ENCODE measurements around the gene CMTR1. TPM values are rescaled to one million over a fixed set of nuclear protein-coding genes. Genes with fewer than 3 reads are reported as not detected.
A peak's percentile ranks its signal among the peaks of the same experiment; 100 is the strongest.

CMTR1 gene
- total RNA-seq, 2 experiments from 2014 or later: 71.7 to 74.2 TPM

DNA sequence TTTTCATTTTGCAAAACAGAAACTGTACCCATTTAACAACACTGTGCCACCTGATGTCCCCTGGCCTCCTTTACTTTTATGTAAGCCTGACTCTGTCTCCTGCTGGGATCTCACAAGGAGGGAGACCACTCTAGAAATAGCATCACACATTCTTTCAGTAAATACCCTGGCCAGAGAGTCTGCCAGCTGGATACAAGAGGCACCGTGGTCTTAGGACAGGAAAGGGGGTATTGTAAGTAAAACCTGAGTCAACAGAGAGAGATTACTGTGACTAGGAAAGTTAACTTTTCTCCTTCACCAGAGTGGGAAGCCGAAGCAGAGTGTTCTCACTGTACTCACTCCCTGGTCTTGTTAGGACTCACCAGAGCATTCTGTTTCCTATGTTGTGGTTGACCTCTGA, 27.8 kb downstream of the CMTR1 start:
- DNase-seq (no peak), ATAC-seq (no peak)
- H3K36me3 Mint-ChIP-seq (ENCODE audit: low read depth): peaks cover 82% of the 10 kb centered on the region
- no peak overlapping the region for H3K27ac Mint-ChIP-seq
- H3K27me3 Mint-ChIP-seq (ENCODE audit: low read depth): no peaks in the 10 kb centered on the region
- POLR2A ChIA-PET: interaction anchor here (1.3 kb wide), 1 partner anchor 27 kb away, joined by 3 read pairs; the partner anchor contains the start of gene CMTR1
- no peaks in the 10 kb centered on the region for H3K4me1 Mint-ChIP-seq (ENCODE audit: low read depth)
- CTCF ChIA-PET: interaction anchor here (1.3 kb wide), 1 partner anchor 106 kb away, joined by 5 read pairs; no protein-coding TSS in a partner anchor
- no peaks in the 10 kb centered on the region for H3K9me3 Mint-ChIP-seq (ENCODE audit: insufficient read depth)
- no peak overlapping the region for H3K4me3 Mint-ChIP-seq

DNA sequence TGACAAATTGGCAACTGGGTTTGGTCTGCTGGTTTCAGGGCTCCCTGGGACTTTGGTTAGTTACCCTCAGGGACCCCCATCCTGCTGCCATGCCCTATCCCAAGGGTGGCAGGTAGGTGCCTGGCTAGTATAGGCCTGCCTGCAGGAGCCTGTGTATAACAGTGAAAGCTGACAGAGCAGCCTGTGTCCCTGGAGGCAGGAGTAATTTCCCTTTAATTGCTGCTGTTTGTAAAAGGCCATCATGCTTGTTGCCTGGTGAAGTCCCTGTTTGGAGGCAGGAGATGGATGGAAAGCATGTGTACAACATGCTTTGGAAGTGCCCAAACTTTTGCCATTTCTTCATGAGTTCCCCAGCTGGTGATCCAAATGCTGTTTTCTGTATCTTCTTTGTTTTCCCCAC, 30.1 kb downstream of the CMTR1 start:
- no peaks in the 10 kb centered on the region for H3K4me1 Mint-ChIP-seq (ENCODE audit: low read depth)
- DNase-seq (no peak), ATAC-seq (no peak)
- ChIA-PET CTCF (interaction anchor here (0.6 kb wide), 1 partner anchor 7 kb away, joined by 3 read pairs; no protein-coding TSS in a partner anchor), POLR2A (no interaction called here)
- no peak overlapping the region for H3K4me3 Mint-ChIP-seq
- peaks cover 78% of the 10 kb centered on the region for H3K36me3 Mint-ChIP-seq (ENCODE audit: low read depth)
- peak overlapping the region; percentile 18 for H3K27ac Mint-ChIP-seq
- H3K27me3 Mint-ChIP-seq (ENCODE audit: low read depth): no peaks in the 10 kb centered on the region
- H3K9me3 Mint-ChIP-seq (ENCODE audit: insufficient read depth): peaks cover 5% of the 10 kb centered on the region

DNA sequence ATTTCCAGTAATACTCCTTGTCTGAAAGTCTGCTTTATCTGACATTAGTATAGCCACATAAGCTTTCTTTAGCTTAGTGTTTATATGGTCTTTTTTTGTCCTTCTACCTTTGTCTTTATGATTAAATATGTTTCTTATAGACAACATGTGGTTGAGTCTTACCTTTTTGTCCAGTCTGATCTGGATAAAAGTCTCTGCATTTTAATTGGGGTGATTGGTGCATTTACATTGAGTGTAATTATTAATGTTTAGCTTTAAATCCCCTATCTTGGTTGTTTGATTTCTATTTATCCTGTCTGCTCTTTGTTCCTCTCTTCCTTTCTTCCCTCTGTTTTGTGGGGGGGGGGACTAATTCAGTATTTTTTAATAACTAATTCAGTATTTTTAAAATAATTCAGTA, 34.7 kb downstream of the CMTR1 start:
- H3K36me3 Mint-ChIP-seq (ENCODE audit: low read depth): peaks cover 64% of the 10 kb centered on the region

DNA sequence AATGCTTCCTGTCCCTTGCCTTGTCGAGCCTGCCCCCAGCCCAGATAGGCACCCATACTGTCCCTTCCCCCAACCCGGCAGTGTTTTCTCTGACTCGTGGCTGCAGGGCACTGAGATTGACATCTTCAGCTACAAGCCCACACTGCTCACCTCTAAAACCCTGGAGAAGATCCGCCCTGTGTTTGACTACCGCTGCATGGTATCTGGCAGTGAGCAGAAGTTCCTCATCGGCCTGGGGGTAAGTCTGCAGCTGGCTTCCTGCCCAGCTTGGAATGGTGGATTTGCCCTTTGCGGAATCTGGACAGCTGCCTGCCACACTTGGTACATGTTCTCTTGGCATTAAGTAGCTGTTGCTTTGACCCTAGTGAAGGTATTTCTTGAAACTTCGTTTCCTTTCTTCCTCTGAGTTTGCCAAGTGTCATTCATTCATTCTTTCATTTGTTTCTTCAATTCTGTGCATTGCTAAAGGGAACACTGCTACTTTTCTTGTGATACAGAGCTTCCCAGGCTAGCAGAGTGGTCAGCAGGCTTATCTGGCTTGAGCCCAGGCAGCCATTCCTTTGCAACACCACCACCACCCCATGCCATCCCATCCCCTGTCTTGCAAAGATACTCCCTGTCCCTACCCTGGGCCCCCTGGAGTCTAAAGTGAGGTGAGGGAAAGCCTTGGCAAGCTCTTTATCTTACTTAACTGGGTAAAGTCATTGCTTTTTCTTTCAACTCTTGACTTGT, 40.5 kb downstream of the CMTR1 start:
- Mint-ChIP-seq H3K36me3 (ENCODE audit: low read depth) (peaks cover 68% of the 10 kb centered on the region), H3K27ac (no peak overlapping the region)
- POLR2A ChIA-PET: interaction anchor here (1.0 to 1.3 kb wide), 2 partner anchors 15 to 40 kb away, joined by 3 read pairs; partner anchors contain the start of gene CMTR1

More for the DNA sequence above, 34.7 kb downstream of the CMTR1 start:
- DNase-seq (no peak), ATAC-seq (no peak)
- CTCF ChIA-PET: interaction anchor here (0.8 to 1.9 kb wide), 3 partner anchors 17 to 142 kb away, joined by 3 to 8 read pairs (median 3); no protein-coding TSS in a partner anchor
- Mint-ChIP-seq H3K9me3 (ENCODE audit: insufficient read depth) (peaks cover 5% of the 10 kb centered on the region), H3K4me1 (ENCODE audit: low read depth) (no peaks in the 10 kb centered on the region), H3K4me3 (no peak overlapping the region), H3K27me3 (ENCODE audit: low read depth) (no peaks in the 10 kb centered on the region), H3K27ac (no peak overlapping the region)
- POLR2A ChIA-PET: no interaction called here

DNA sequence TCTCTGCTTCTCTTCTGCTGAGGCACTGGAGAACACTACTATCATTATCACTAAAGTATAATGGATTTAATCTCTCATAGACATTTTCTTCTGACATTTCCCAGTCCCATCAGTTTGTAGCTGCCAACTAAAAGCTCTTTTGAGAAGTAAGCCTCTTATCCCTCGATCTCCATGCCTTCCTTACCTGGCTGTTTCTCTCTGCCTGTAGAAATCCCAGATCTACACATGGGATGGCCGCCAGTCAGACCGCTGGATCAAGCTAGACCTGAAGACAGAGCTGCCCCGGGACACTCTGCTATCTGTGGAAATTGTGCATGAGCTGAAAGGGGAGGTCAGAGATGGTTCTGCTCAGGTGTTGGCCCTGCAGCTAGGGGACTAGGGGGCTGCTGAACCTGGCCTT, 41.3 kb downstream of the CMTR1 start:
- Mint-ChIP-seq H3K4me3 (no peak overlapping the region), H3K4me1 (ENCODE audit: low read depth) (no peaks in the 10 kb centered on the region), H3K36me3 (ENCODE audit: low read depth) (peaks cover 70% of the 10 kb centered on the region), H3K27ac (no peak overlapping the region), H3K9me3 (ENCODE audit: insufficient read depth) (no peaks in the 10 kb centered on the region), H3K27me3 (ENCODE audit: low read depth) (no peaks in the 10 kb centered on the region)
- DNase-seq (no peak), ATAC-seq (no peak)
- ChIA-PET CTCF (no interaction called here), POLR2A (interaction anchor here (1.0 to 1.3 kb wide), 2 partner anchors 14 to 41 kb away, joined by 3 read pairs; partner anchors contain the start of gene CMTR1)

More for the DNA sequence above, 40.5 kb downstream of the CMTR1 start:
- DNase-seq (no peak), ATAC-seq (no peak)
- H3K27me3 Mint-ChIP-seq (ENCODE audit: low read depth): no peaks in the 10 kb centered on the region
- no peaks in the 10 kb centered on the region for H3K9me3 Mint-ChIP-seq (ENCODE audit: insufficient read depth)
- no peak overlapping the region for H3K4me3 Mint-ChIP-seq
- no peaks in the 10 kb centered on the region for H3K4me1 Mint-ChIP-seq (ENCODE audit: low read depth)
- CTCF ChIA-PET: interaction anchor here (1.2 to 1.3 kb wide), 2 partner anchors 44 to 92 kb away, joined by 3 to 4 read pairs; no protein-coding TSS in a partner anchor

DNA sequence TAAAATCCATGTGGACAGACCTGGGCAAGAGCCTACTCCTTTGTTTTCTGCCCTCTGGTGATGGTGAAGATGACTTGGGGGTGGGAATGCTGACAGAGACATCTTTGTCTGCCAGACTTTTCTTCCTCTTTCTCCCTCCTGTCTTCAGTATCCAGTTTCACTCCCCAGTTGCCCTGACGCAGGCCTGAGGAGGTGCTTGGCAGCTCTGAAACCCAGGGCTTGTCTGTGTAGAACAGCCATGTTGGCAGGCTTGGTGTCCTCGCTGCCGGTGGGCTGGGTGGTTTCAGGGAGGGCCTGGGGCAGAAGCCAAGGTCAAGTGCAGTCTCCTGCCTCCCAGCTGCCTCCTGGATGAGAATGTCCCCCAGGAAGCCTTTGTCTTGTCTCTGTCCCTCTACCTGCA, 44.2 kb downstream of the CMTR1 start:
- no peak overlapping the region for H3K4me3 Mint-ChIP-seq
- ChIA-PET POLR2A (interaction anchor here (0.6 to 0.8 kb wide), 2 partner anchors 22 to 40 kb away, joined by 4 to 7 read pairs; partner anchors contain the start of gene CCDC167), CTCF (no interaction called here)
- peaks cover 65% of the 10 kb centered on the region for H3K36me3 Mint-ChIP-seq (ENCODE audit: low read depth)
- DNase-seq (no peak), ATAC-seq (no peak)
- H3K4me1 Mint-ChIP-seq (ENCODE audit: low read depth): no peaks in the 10 kb centered on the region
- no peaks in the 10 kb centered on the region for H3K9me3 Mint-ChIP-seq (ENCODE audit: insufficient read depth)
- no peak overlapping the region for H3K27ac Mint-ChIP-seq
- H3K27me3 Mint-ChIP-seq (ENCODE audit: low read depth): no peaks in the 10 kb centered on the region

DNA sequence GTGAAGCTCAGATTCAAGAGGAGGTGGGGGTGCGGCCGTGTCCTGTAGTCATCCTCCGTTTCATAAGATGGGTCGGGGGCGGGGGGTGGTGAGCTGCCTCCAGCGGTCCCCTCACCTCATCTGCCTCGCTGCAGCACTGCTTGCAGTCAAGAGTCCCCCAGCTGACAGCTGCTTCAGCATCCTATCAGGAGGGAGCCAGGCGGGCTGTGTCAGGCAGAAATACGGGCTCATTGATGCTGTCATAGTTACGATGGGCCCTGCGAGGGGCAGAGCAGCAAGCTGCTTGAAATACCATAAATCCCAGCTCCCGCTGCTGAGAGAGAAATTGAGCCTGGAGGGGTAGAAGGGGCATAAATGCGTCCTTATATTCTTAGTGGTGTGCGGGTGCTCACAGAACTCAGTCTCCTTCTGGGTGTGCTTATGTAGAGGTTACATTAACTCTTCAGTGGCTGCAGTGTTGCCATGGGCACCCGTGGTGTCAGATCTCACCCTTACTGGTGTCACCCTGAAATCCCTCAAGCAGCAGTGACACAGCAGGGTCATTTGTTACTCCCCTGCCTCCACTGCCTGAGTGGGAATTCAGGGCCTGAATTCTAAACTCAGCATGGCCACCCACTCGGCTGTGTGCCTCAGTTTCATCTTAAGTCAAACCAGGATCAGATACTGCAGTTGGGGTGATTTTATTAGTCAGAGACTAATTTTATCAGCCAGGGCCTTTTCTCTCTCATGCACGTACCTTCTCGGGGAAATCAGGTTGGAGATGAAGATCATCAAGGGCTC, 44.8 kb downstream of the CMTR1 start:
- ChIA-PET CTCF (no interaction called here), POLR2A (interaction anchor here (0.6 to 0.8 kb wide), 2 partner anchors 22 to 39 kb away, joined by 4 to 7 read pairs; partner anchors contain the start of gene CCDC167)
- Mint-ChIP-seq H3K36me3 (ENCODE audit: low read depth) (peaks cover 65% of the 10 kb centered on the region), H3K4me3 (no peak overlapping the region), H3K9me3 (ENCODE audit: insufficient read depth) (no peaks in the 10 kb centered on the region), H3K27me3 (ENCODE audit: low read depth) (no peaks in the 10 kb centered on the region), H3K27ac (no peak overlapping the region), H3K4me1 (ENCODE audit: low read depth) (no peaks in the 10 kb centered on the region)
- no peak for DNase-seq
- ATAC-seq: no peak

DNA sequence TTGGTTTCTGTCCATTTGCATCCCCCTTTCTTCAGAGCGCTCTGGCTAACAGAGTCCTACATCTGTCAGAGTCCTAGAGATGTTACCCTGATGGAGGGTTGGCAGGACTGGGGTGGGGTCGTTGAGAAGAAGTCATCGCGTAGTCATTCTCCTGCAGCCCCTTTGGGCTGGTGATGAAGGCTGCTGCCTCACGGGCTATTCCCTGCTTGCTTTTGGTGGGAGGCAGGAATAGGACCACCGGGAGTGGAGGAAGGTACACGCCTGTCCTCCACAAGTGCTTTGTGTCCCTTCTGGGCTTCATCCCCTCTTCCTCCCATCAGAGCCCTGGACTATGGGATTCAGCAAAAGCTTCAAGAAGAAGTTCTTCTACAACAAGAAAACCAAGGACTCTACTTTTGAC, 45.8 kb downstream of the CMTR1 start:
- H3K4me3 Mint-ChIP-seq: no peak overlapping the region
- ATAC-seq (no peak), DNase-seq (no peak)
- H3K9me3 Mint-ChIP-seq (ENCODE audit: insufficient read depth): no peaks in the 10 kb centered on the region
- no peaks in the 10 kb centered on the region for H3K4me1 Mint-ChIP-seq (ENCODE audit: low read depth)
- H3K36me3 Mint-ChIP-seq (ENCODE audit: low read depth): peaks cover 65% of the 10 kb centered on the region
- no peaks in the 10 kb centered on the region for H3K27me3 Mint-ChIP-seq (ENCODE audit: low read depth)
- ChIA-PET CTCF (interaction anchor here (0.7 kb wide), 1 partner anchor 213 kb away, joined by 3 read pairs; no protein-coding TSS in a partner anchor), POLR2A (no interaction called here)
- no peak overlapping the region for H3K27ac Mint-ChIP-seq

DNA sequence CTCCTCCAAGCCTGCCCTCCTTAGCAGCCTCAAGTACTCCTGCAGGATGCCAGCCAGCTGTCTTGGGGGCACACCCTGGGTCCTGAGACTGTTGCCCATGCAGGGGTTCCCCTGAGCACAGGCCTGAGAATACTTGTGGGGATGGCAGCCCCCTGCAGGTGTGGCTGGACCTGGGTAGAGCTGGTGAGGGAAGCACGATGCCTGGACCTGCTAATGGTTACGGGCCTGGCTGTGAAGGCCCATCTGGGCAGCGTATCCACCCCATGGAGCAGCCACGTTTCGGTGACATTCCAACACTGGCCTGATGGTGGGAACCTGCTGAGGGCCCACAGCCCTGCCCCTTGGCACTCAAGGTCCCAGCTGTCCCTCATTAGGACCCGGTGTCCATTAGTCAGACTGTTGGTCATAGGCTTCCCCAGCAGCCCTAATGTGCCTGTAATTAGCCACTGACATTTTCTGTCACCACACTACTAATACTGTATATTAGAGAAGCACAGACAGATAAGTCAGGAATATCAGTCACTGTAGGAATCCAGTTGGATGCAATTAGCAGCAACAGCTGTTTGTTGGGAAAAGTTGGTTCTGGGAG, 46.3 kb downstream of the CMTR1 start:
- POLR2A ChIA-PET: no interaction called here
- Mint-ChIP-seq H3K36me3 (ENCODE audit: low read depth) (peaks cover 60% of the 10 kb centered on the region), H3K4me3 (no peak overlapping the region), H3K27ac (no peak overlapping the region), H3K4me1 (ENCODE audit: low read depth) (no peaks in the 10 kb centered on the region), H3K9me3 (ENCODE audit: insufficient read depth) (no peaks in the 10 kb centered on the region), H3K27me3 (ENCODE audit: low read depth) (no peaks in the 10 kb centered on the region)
- ATAC-seq (no peak), DNase-seq (no peak)
- CTCF ChIA-PET: interaction anchor here (0.7 kb wide), 1 partner anchor 213 kb away, joined by 3 read pairs; no protein-coding TSS in a partner anchor

DNA sequence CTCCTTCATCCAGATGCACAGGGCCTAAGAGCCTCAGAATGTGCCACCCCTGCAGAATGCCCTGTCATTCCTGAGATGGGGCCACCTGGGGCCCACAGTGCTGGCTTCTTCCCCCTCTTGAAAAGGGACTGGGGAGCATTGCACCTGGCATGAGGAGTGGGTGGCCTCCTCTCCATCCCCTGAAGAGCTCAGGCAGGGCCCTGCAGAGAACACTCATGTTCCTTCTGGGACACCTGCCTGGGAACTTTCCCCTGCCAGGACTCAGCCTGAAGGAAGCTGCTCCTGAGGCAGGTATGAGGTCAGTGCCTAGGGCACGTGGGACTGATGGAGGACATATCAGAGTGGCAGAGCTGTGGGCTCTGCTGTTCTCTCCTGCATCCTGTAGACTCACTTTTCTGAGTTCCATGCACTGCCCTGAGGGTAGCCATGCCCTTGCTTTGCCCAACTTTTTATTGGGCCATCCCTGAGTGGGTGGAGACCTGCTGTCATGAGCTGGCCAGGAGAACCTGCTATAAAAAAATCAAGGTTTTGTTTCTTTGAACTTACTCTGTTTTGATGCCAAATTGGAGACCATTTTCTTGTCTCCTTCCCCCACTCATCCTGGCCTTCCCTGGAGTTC, 47.2 kb downstream of the CMTR1 start:
- Mint-ChIP-seq H3K27ac (peak overlapping the region; percentile 7), H3K36me3 (ENCODE audit: low read depth) (peaks cover 53% of the 10 kb centered on the region), H3K27me3 (ENCODE audit: low read depth) (no peaks in the 10 kb centered on the region), H3K4me1 (ENCODE audit: low read depth) (no peaks in the 10 kb centered on the region), H3K4me3 (no peak overlapping the region), H3K9me3 (ENCODE audit: insufficient read depth) (no peaks in the 10 kb centered on the region)
- no peak for DNase-seq
- ChIA-PET CTCF (interaction anchor here (2.4 kb wide), 1 partner anchor 86 kb away, joined by 12 read pairs; no protein-coding TSS in a partner anchor), POLR2A (interaction anchor here (1.2 kb wide), 1 partner anchor 12 kb away, joined by 3 read pairs; no protein-coding TSS in a partner anchor)
- no peak for ATAC-seq

DNA sequence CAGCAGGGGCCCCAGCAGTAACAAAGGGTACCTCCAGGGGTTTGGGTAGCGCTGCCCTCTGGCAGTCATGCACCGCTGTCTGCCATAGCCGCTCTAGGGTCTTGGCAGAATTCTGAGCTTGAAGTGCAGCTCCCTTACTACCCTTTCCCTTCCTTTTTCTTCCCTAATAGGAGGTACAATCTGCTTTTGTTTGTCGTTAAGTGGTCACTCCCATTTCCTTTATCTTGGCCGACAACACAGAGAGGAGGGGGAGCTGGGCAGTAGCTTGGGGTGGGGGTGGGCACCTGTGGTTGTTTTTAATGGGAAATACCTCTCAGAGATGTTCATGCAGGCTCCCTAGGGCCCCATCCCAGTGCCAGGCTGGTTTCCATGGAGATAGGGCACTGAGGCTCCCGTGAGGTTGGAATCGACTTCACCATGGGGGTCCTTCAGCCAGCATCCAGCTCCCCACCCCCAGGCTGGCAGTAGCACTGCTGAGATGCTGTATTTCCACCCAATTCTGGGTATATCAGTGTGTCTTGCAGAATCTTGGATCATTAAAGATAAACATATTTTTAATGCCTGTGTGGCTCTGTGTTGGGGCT, 48.0 kb downstream of the CMTR1 start:
- Mint-ChIP-seq H3K27me3 (ENCODE audit: low read depth) (no peaks in the 10 kb centered on the region), H3K27ac (peak overlapping the region; percentile 20), H3K4me1 (ENCODE audit: low read depth) (no peaks in the 10 kb centered on the region), H3K4me3 (no peak overlapping the region), H3K9me3 (ENCODE audit: insufficient read depth) (no peaks in the 10 kb centered on the region), H3K36me3 (ENCODE audit: low read depth) (peaks cover 50% of the 10 kb centered on the region)
- ChIA-PET CTCF (interaction anchor here (2.4 kb wide), 1 partner anchor 86 kb away, joined by 12 read pairs; no protein-coding TSS in a partner anchor), POLR2A (interaction anchor here (1.2 kb wide), 1 partner anchor 11 kb away, joined by 3 read pairs; no protein-coding TSS in a partner anchor)
- ATAC-seq: no peak
- DNase-seq: no peak

Measured in activated CD8-positive, alpha-beta T cell treated with anti-CD3 and anti-CD28 coated beads, Interleukin-2, amount 10 ng/mL, durations not matched to agents 7 days and 5 days (primary cell).